Stimulated activated CD4-positive, alpha-beta T cell treated with anti-CD3 and anti-CD28 coated beads, Interleukin-15, amount 100 ng/mL, for 24 hours (primary cell): ENCODE measurements around the gene FOXRED1.
"Not testable (repeated sequence)": the region's sequence is repeated elsewhere in the genome, so short reads cannot be mapped to it uniquely, and the experiment has no call there.

Source experiments
- DNase-seq: peaks from one replicate; pipeline ENCODE4 v3.0.0-alpha.2; 2020

Gene FOXRED1

GRCh38 chr11:126277780-126278179 is 8.8 kb downstream of the FOXRED1 start:
- no peak for DNase-seq

GRCh38 chr11:126279191-126279590 is 10.2 kb downstream of the FOXRED1 start:
- no peak for DNase-seq

GRCh38 chr11:126280595-126280994 is 11.6 kb downstream of the FOXRED1 start:
- DNase-seq = no peak

- no peak for DNase-seq
Measured at GRCh38 chr11:126281245-126281644, 12.3 kb downstream of the FOXRED1 start.

- no peak for DNase-seq
Measured at GRCh38 chr11:126281666-126282175, 12.8 kb downstream of the FOXRED1 start.

GRCh38 chr11:126282361-126282735 is 13.4 kb downstream of the FOXRED1 start:
- peak; percentile 49 for DNase-seq

- peak; percentile 66 for DNase-seq
Measured at GRCh38 chr11:126282736-126283591, 14.0 kb downstream of the FOXRED1 start, which contains the start of gene TIRAP. TIRAP (plus strand) TSS chr11:126283093; CDS start chr11:126290895, 7,802 bp downstream.

- DNase-seq = peak; percentile 94
Measured at GRCh38 chr11:126284829-126285228, 15.9 kb downstream of the FOXRED1 start.

- no peak for DNase-seq
Measured at GRCh38 chr11:126288237-126288636, 19.3 kb downstream of the FOXRED1 start.

- no peak for DNase-seq
Measured at GRCh38 chr11:126290887-126291286, 21.9 kb downstream of the FOXRED1 start.

GRCh38 chr11:126293726-126294125 is 24.8 kb downstream of the FOXRED1 start:
- no peak for DNase-seq

GRCh38 chr11:126297004-126297403 is 28.1 kb downstream of the FOXRED1 start:
- no peak for DNase-seq

- DNase-seq = peak; percentile 91
Measured at GRCh38 chr11:126303623-126304456, 34.9 kb downstream of the FOXRED1 start, which contains the start of gene DCPS. DCPS (plus strand) TSS chr11:126304060; CDS start chr11:126304081, 21 bp downstream.

- DNase-seq = no peak
Measured at GRCh38 chr11:126304457-126305075, 35.6 kb downstream of the FOXRED1 start.

- no peak for DNase-seq
Measured at GRCh38 chr11:126305699-126306098, 36.7 kb downstream of the FOXRED1 start.

GRCh38 chr11:126307706-126308105 is 38.8 kb downstream of the FOXRED1 start:
- no peak for DNase-seq

GRCh38 chr11:126308271-126308671 is 39.3 kb downstream of the FOXRED1 start:
- DNase-seq = no peak

GRCh38 chr11:126308771-126309170 is 39.8 kb downstream of the FOXRED1 start:
- not testable (repeated sequence) for DNase-seq

GRCh38 chr11:126310200-126310991 is 41.4 kb downstream of the FOXRED1 start:
- peak; percentile 70 for DNase-seq

- no peak for DNase-seq
Measured at GRCh38 chr11:126310992-126311310, 42.0 kb downstream of the FOXRED1 start.

- DNase-seq = no peak
Measured at GRCh38 chr11:126311401-126312291, 42.7 kb downstream of the FOXRED1 start.
